CD14-positive monocyte (primary cell): ENCODE measurements around the gene CMTM4. TPM values are rescaled to one million over a fixed set of nuclear protein-coding genes. Genes with fewer than 3 reads are reported as not detected.
"Not testable (repeated sequence)": the region's sequence is repeated elsewhere in the genome, so short reads cannot be mapped to it uniquely, and the experiment has no call there.

Experiments used
- DNase-seq, 3 donors: peaks; one replicate each; pipeline ENCODE4 v3.0.0-alpha.2; 2011 to 2022
- H2AFZ ChIP-seq: 2 replicates; pipeline ENCODE4 v1.6.0; 2012; ENCODE audit warnings: mild to moderate bottlenecking, low read depth, low read length, inconsistent platforms; ENCODE audit not compliant: insufficient read depth, poor library complexity, severe bottlenecking
- H3K27ac ChIP-seq, 2 donors: 1 replicate in 1 of 2; 2 replicates in 1 of 2; pipeline ENCODE4 v1.5.1; 2012 to 2013; ENCODE audit warnings: low read length in 2 of 2, control low read depth in 1 of 2, inconsistent platforms in 1 of 2, low read depth in 1 of 2, mild to moderate bottlenecking in 1 of 2
- H3K27me3 ChIP-seq, 2 donors: one replicate each; pipeline versions ENCODE4 v1.6.0 to v1.6.1; 2011 to 2013; ENCODE audit warnings: low read length in 2 of 2; ENCODE audit not compliant: control insufficient read depth in 2 of 2, insufficient read depth in 2 of 2
- H3K36me3 ChIP-seq, 2 donors: replicated peaks in 1 of 2; 1 replicate in 1 of 2; 2 replicates in 1 of 2; pipeline versions ENCODE4 v1.5.1 to v1.6.1; 2012 to 2013; ENCODE audit warnings: low read length in 2 of 2, control low read depth in 1 of 2, inconsistent platforms in 1 of 2, mild to moderate bottlenecking in 1 of 2; ENCODE audit not compliant: insufficient read depth in 2 of 2, control insufficient read depth in 1 of 2
- H3K4me1 ChIP-seq, 2 donors: 1 replicate in 1 of 2; 2 replicates in 1 of 2; pipeline versions ENCODE4 v1.5.1 to v1.6.1; 2012 to 2013; ENCODE audit warnings: low read length in 2 of 2, control low read depth in 1 of 2, inconsistent platforms in 1 of 2, mild to moderate bottlenecking in 1 of 2, moderate library complexity in 1 of 2; ENCODE audit not compliant: insufficient read depth in 2 of 2, control insufficient read depth in 1 of 2
- H3K4me2 ChIP-seq: replicated peaks from 2 replicates; pipeline ENCODE3; 2012; ENCODE audit warnings: low read length, moderate library complexity, mild to moderate bottlenecking; ENCODE audit not compliant: poor library complexity, severe bottlenecking; ENCODE audit errors: extremely low read depth
- H3K4me3 ChIP-seq, 3 experiments: fragments of 200-600 bp in 1 of 3; sonication (generic) in 1 of 3; replicated peaks in 1 of 3; 1 replicate in 2 of 3; 2 replicates in 1 of 3; pipeline ENCODE4 v1.5.1; 2011 to 2013; ENCODE audit warnings: low read length in 3 of 3, mild to moderate bottlenecking in 3 of 3, control low read depth in 2 of 3, low read depth in 2 of 3, inconsistent platforms in 1 of 3, moderate library complexity in 1 of 3
- H3K79me2 ChIP-seq: 2 replicates; pipeline ENCODE4 v1.6.0; 2012; ENCODE audit warnings: mild to moderate bottlenecking, control low read depth, inconsistent platforms, low read length, moderate library complexity; ENCODE audit not compliant: insufficient read depth
- H3K9ac ChIP-seq: 2 replicates; pipeline ENCODE4 v1.6.0; 2017; ENCODE audit warnings: low read length, mild to moderate bottlenecking; ENCODE audit not compliant: insufficient read depth, poor library complexity, severe bottlenecking
- H3K9me3 ChIP-seq, 2 donors: replicated peaks in 1 of 2; 1 replicate in 1 of 2; 2 replicates in 1 of 2; pipeline versions ENCODE4 v1.5.1 to v1.6.1; 2012 to 2013; ENCODE audit warnings: low read length in 2 of 2, control low read depth in 1 of 2; ENCODE audit not compliant: control insufficient read depth in 1 of 2, insufficient read depth in 1 of 2
- H4K20me1 ChIP-seq: 2 replicates; pipeline ENCODE4 v1.6.0; 2012; ENCODE audit warnings: mild to moderate bottlenecking, low read length, control low read depth, moderate library complexity; ENCODE audit not compliant: insufficient read depth
- H3K27ac Mint-ChIP-seq, 7 donors: one replicate each; pipeline ENCODE4 v1.8.0; 2020; ENCODE audit warnings: mild to moderate bottlenecking in 7 of 7, mixed read lengths in 7 of 7, moderate library complexity in 6 of 7, inconsistent platforms in 2 of 7
- H3K27me3 Mint-ChIP-seq, 3 donors: one replicate each; pipeline ENCODE4 v1.8.0; 2021 to 2022; ENCODE audit warnings: low read depth in 3 of 3, mild to moderate bottlenecking in 3 of 3, mixed read lengths in 3 of 3, moderate library complexity in 3 of 3, inconsistent platforms in 1 of 3
- H3K36me3 Mint-ChIP-seq, 2 donors: one replicate each; pipeline ENCODE4 v1.8.0; 2020; ENCODE audit warnings: mixed read lengths in 2 of 2, inconsistent platforms in 1 of 2, mild to moderate bottlenecking in 1 of 2
- H3K4me1 Mint-ChIP-seq: one replicate; pipeline ENCODE4 v1.8.0; 2020; ENCODE audit warnings: mild to moderate bottlenecking, mixed read lengths
- H3K4me3 Mint-ChIP-seq, 2 donors: one replicate each; pipeline ENCODE4 v1.8.0; 2020; ENCODE audit warnings: mild to moderate bottlenecking in 2 of 2, mixed read lengths in 2 of 2, moderate library complexity in 1 of 2
- H3K9me3 Mint-ChIP-seq, 7 donors: one replicate each; pipeline ENCODE4 v1.8.0; 2020 to 2022; ENCODE audit warnings: mixed read lengths in 7 of 7, mild to moderate bottlenecking in 6 of 7, moderate library complexity in 6 of 7, inconsistent platforms in 2 of 7
- WGBS: methylation state at CpG from one replicate; pipeline ENCODE4 v1.1.5; 2013; ENCODE audit warnings: missing lambda C conversion rate; ENCODE audit not compliant: insufficient coverage; 5-methylcytosine and 5-hydroxymethylcytosine counted together
- intact Hi-C, 2 donors: fragments of 100-400 bp; cut with micrococcal nuclease; formaldehyde crosslinking; loops; one replicate each; pipeline versions ENCODE4 v1.15.0 to v1.15.1; 2023
- polyA plus RNA-seq, 3 donors: library from polyadenylated mRNA; depleted of rRNA in 1 of 3; unstranded in 2 of 3; stranded (reverse) in 1 of 3; fragments of 300-500 nt in 2 of 3; fragments of >200 nt in 1 of 3; fragmentation: Illumina TruSeq in 2 of 3; gene quantifications; 1 replicate in 2 of 3; 2 replicates in 1 of 3; pipeline ENCODE4 v1.2.3, GENCODE V29; 2012 to 2021
- TF ChIP-seq, protein P1 (sequence below): fragments of 200-600 bp; IDR thresholded peaks from one replicate; pipeline ENCODE4 v1.8.0; 2022; ENCODE audit warnings: antibody characterized with exemption, mild to moderate bottlenecking

The CMTM4 gene
- polyA plus RNA-seq, 3 donors = 0.41 to 21.2 (median 0.45) TPM

DNA sequence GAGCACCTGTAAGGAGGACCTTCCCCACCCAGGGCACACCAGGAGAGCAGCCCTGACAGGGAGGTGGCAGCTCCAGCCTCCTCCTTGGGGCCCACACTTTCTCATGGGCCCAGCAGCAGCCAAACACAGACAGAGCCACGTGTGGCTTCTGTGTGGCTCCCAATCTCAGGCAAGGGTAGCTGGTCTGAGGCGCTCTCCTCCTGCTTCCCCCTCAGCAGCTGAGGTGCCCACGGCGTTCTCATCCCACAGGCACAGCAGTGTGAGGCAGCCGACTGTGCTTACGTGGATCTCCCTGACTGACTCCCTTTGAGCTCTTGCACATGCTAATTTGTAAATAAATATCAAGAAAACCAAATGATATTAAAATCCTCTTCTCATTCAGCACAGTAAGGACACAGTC, 61.1 kb downstream of the CMTM4 start:
- Histone ChIP-seq H3K79me2 (peaks cover 18% of the 10 kb centered on the region), H3K9ac (no peak overlapping the region)
- peaks cover 0 to 2% (median 0%) of the 10 kb centered on the region in 7 donors for H3K9me3 Mint-ChIP-seq

DNA sequence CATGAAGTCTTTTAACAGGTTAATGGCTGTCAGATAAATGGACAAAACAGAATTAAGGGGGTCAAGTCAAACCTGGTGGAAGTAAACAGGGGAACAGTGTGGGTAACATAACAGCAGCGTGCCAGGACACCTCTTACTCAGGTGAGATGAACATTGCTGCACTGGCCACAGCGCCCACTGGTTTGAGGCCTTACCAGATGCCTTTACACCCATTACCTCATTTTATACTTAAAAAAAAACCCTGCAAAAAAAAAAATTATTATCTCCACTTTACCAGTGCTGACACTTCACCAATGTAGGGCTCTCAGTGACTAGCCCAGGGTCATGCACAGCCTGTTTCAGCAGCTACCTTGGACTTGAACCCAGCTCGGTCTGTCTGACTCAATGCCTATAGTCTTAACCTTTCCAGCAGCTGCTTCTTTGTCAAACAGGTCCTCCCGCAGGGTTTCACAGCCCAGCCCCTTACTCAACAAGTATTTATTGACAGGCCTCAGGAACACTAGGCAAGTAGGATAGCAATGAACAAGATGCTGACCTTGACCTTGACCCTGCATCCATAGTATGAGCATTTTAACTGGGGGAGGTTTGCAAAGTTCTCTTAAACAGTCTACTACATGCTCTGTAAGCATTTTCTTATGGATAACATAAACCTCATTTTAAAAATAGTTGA, 61.9 kb downstream of the CMTM4 start:
- WGBS = 100% methylated on average over 3 of the region's 4 CpGs
- no peak overlapping the region for H3K4me2 ChIP-seq
- TF ChIP-seq, protein P1, sequence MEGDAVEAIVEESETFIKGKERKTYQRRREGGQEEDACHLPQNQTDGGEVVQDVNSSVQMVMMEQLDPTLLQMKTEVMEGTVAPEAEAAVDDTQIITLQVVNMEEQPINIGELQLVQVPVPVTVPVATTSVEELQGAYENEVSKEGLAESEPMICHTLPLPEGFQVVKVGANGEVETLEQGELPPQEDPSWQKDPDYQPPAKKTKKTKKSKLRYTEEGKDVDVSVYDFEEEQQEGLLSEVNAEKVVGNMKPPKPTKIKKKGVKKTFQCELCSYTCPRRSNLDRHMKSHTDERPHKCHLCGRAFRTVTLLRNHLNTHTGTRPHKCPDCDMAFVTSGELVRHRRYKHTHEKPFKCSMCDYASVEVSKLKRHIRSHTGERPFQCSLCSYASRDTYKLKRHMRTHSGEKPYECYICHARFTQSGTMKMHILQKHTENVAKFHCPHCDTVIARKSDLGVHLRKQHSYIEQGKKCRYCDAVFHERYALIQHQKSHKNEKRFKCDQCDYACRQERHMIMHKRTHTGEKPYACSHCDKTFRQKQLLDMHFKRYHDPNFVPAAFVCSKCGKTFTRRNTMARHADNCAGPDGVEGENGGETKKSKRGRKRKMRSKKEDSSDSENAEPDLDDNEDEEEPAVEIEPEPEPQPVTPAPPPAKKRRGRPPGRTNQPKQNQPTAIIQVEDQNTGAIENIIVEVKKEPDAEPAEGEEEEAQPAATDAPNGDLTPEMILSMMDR = no peak
- H4K20me1 ChIP-seq = peaks cover 13% of the 10 kb centered on the region
- H3K36me3 ChIP-seq = peaks cover 14 to 51% of the 10 kb centered on the region in 2 donors
- H3K27ac ChIP-seq = no peak overlapping the region
- Mint-ChIP-seq H3K9me3 (peaks cover 0 to 2% (median 0%) of the 10 kb centered on the region in 7 donors), H3K4me1 (no peaks in the 10 kb centered on the region), H3K27ac (peak overlapping the region in 2 of 7 donors; percentile 44 to 59), H3K27me3 (no peaks in the 10 kb centered on the region), H3K4me3 (no peak overlapping the region), H3K36me3 (peaks cover 40 to 58% of the 10 kb centered on the region in 2 donors)
- no peaks in the 10 kb centered on the region for H3K9me3 ChIP-seq
- H3K27me3 ChIP-seq = no peaks in the 10 kb centered on the region
- H3K9ac ChIP-seq = no peak overlapping the region
- H3K79me2 ChIP-seq = peaks cover 11% of the 10 kb centered on the region
- H3K4me1 ChIP-seq = no peaks in the 10 kb centered on the region
- H3K4me3 ChIP-seq = no peak overlapping the region
- intact Hi-C loops = no loop called here
- no peak overlapping the region for H2AFZ ChIP-seq
- no peak for DNase-seq

More for the DNA sequence above, 61.1 kb downstream of the CMTM4 start:
- H3K27ac Mint-ChIP-seq = peak overlapping the region in 1 of 7 donors; percentile 50
- H3K36me3 Mint-ChIP-seq = peaks cover 37 to 51% of the 10 kb centered on the region in 2 donors
- no peaks in the 10 kb centered on the region for H3K9me3 ChIP-seq
- H3K27ac ChIP-seq = no peak overlapping the region
- H3K27me3 Mint-ChIP-seq = peaks cover 0 to 1% (median 0%) of the 10 kb centered on the region in 3 donors
- intact Hi-C loops = no loop called here
- no peaks in the 10 kb centered on the region for H3K27me3 ChIP-seq
- H3K36me3 ChIP-seq = peaks cover 14 to 47% of the 10 kb centered on the region in 2 donors
- WGBS = 93% methylated on average over 3 of the region's 6 CpGs
- no peak overlapping the region for H2AFZ ChIP-seq
- H3K4me3 Mint-ChIP-seq = no peak overlapping the region
- TF ChIP-seq, protein P1 = no peak
- no peaks in the 10 kb centered on the region for H3K4me1 Mint-ChIP-seq
- H3K4me2 ChIP-seq = no peak overlapping the region
- DNase-seq = no peak
- no peaks in the 10 kb centered on the region for H3K4me1 ChIP-seq
- H3K4me3 ChIP-seq = no peak overlapping the region
- H4K20me1 ChIP-seq = peaks cover 13% of the 10 kb centered on the region

DNA sequence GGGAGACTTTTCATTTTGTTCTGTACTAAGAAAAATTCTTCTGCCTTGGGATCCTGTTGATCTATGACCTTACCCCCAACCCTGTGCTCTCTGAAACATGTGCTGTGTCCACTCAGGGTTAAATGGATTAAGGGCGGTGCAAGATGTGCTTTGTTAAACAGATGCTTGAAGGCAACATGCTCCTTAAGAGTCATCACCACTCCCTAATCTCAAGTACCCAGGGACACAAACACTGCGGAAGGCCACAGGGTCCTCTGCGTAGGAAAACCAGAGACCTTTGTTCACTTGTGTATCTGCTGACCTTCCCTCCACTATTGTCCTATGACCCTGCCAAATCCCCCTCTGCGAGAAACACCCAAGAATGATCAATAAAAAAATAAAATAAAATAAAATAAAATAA, 65.0 kb downstream of the CMTM4 start:
- H3K4me1 ChIP-seq, H3K4me2 ChIP-seq, H3K9ac ChIP-seq, H3K4me3 Mint-ChIP-seq, H3K27me3 ChIP-seq, H3K9me3 Mint-ChIP-seq, DNase-seq, H2AFZ ChIP-seq, H3K4me3 ChIP-seq, H3K27ac ChIP-seq, H3K4me1 Mint-ChIP-seq, H3K79me2 ChIP-seq, H3K27me3 Mint-ChIP-seq, H3K9me3 ChIP-seq, H4K20me1 ChIP-seq, H3K27ac Mint-ChIP-seq, intact Hi-C loops: not testable (repeated sequence)
- peaks cover 14 to 56% of the 10 kb centered on the region in 2 donors for H3K36me3 ChIP-seq
- WGBS = no CpG with 5 or more reads among the region's 4 CpGs
- peaks cover 43 to 69% of the 10 kb centered on the region in 2 donors for H3K36me3 Mint-ChIP-seq
